ENCODE results near the gene CISD1.
"Not testable (repeated sequence)": the region's sequence is repeated elsewhere in the genome, so short reads cannot be mapped to it uniquely, and the experiment has no call there.

DNA sequence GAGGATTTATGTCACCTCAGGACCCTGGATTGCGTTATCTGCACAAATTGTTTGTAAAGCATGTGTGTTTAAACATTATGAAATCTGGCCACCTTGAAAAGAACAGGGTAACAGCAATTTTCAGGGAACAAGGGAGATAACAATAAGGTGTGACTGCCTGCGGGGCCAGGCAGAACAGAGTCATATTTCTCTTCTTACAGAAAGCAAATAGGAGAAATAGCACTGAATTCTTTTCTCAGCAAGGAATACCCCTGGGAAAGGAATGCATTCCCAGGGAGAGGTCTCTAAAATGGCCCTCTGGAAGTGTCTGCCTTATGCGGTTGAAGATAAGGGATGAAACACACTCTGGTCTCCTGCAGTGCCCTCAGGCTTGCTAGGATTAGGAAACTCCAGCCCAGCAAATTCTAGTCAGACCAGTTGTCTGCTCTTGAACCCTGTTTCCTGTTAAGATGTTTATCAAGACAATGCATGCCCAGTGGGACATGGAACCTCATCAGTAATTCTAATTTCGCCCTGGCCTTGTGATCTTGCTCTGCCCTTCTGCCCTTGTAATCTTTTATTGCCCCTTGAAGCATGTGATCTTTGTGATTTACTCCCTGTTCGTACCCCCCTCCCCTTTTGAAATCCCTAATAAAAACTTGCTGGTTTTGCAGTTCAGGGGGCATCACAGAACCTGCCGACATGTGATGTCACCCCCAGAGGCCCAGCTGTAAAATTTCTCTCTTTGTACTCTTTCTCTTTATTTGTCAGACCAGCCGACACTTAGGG, 12.8 kb upstream of the CISD1 start:
- TF ChIP-seq POLR2AphosphoS5 (IDR thresholded peaks at IDR 0.05; ENCODE audit: low read depth, low read length); POLR2A (IDR thresholded peaks at IDR 0.05; ENCODE audit: low read depth, low read length); SPI1 (IDR thresholded peaks at IDR 0.05; ENCODE audit: low read depth, low read length); TAF1 (IDR thresholded peaks at IDR 0.05; ENCODE audit: low read depth, low read length); POU2F2 (IDR thresholded peaks at IDR 0.05; ENCODE audit: low read depth, low read length); PAX5 (IDR thresholded peaks at IDR 0.05; ENCODE audit: insufficient read depth, low read length, severe bottlenecking): not testable (repeated sequence)
